GM18951 (cell line): Measurements from ENCODE around the gene TMEM186.

ENCODE experiments used
- POLR2A ChIP-seq: IDR thresholded peaks from 4 replicates; pipeline ENCODE4 v1.6.1; 2011; ENCODE audit warnings: mild to moderate bottlenecking; ENCODE audit not compliant: insufficient read length, insufficient read depth; ENCODE audit errors: extremely low read depth
- in situ Hi-C: fragments of 300-500 bp; cut with MboI; formaldehyde crosslinking; loops from one replicate; pipeline ENCODE4 v1.12.0; 2022; ENCODE audit warnings: low sequenced_read_pairs, mixed read lengths, inconsistent platforms; ENCODE audit not compliant: unreplicated experiment

Gene TMEM186

GRCh38 chr16:8777217-8777616 is 20.2 kb downstream of the TMEM186 start:
- in situ Hi-C loops = loop anchor here (25.0 kb wide), 1 partner anchor 215 kb away; no protein-coding TSS in a partner anchor

GRCh38 chr16:8776129-8776584 is 21.3 kb downstream of the TMEM186 start:
- TF ChIP-seq POLR2A = no peak
- in situ Hi-C loops = loop anchor here (25.0 kb wide), 1 partner anchor 214 kb away; no protein-coding TSS in a partner anchor

More at GRCh38 chr16:8777217-8777616, 20.2 kb downstream of the TMEM186 start:
- no peak for TF ChIP-seq POLR2A

GRCh38 chr16:8775359-8775758 is 22.1 kb downstream of the TMEM186 start:
- in situ Hi-C loops = loop anchor here (25.0 kb wide), 1 partner anchor 213 kb away; no protein-coding TSS in a partner anchor
- TF ChIP-seq POLR2A = no peak

- TF ChIP-seq POLR2A = no peak
- in situ Hi-C loops = no loop called here
Measured at GRCh38 chr16:8774208-8774607, 23.2 kb downstream of the TMEM186 start.

- no peak for TF ChIP-seq POLR2A
Measured at GRCh38 chr16:8773537-8773936, 23.9 kb downstream of the TMEM186 start.

GRCh38 chr16:8768692-8769091 is 28.7 kb downstream of the TMEM186 start:
- no peak for TF ChIP-seq POLR2A
- in situ Hi-C loops = no loop called here

More at GRCh38 chr16:8773537-8773936, 23.9 kb downstream of the TMEM186 start:
- in situ Hi-C loops = no loop called here

- no peak for TF ChIP-seq POLR2A
- in situ Hi-C loops = no loop called here
Measured at GRCh38 chr16:8768283-8768682, 29.2 kb downstream of the TMEM186 start.

GRCh38 chr16:8767176-8767575 is 30.3 kb downstream of the TMEM186 start:
- in situ Hi-C loops = no loop called here
- no peak for TF ChIP-seq POLR2A

GRCh38 chr16:8764525-8765250 is 32.8 kb downstream of the TMEM186 start:
- in situ Hi-C loops = no loop called here
- TF ChIP-seq POLR2A = no peak

GRCh38 chr16:8763899-8764298 is 33.5 kb downstream of the TMEM186 start:
- in situ Hi-C loops = no loop called here

GRCh38 chr16:8763083-8763482 is 34.4 kb downstream of the TMEM186 start:
- in situ Hi-C loops = no loop called here
- TF ChIP-seq POLR2A = no peak

More at GRCh38 chr16:8763899-8764298, 33.5 kb downstream of the TMEM186 start:
- TF ChIP-seq POLR2A = no peak

GRCh38 chr16:8762254-8762653 is 35.2 kb downstream of the TMEM186 start:
- no peak for TF ChIP-seq POLR2A
- in situ Hi-C loops = no loop called here

GRCh38 chr16:8761078-8761477 is 36.4 kb downstream of the TMEM186 start:
- in situ Hi-C loops = no loop called here
- no peak for TF ChIP-seq POLR2A

- no peak for TF ChIP-seq POLR2A
- in situ Hi-C loops = no loop called here
Measured at GRCh38 chr16:8760021-8760420, 37.4 kb downstream of the TMEM186 start.
